Osteocyte (in vitro differentiated cells): ENCODE measurements around the gene SERPINI1. TPM values are rescaled to one million over a fixed set of nuclear protein-coding genes. Genes with fewer than 3 reads are reported as not detected.

ENCODE experiments used
- DNase-seq: peaks from one replicate; pipeline ENCODE4 v3.0.0; 2021; ENCODE audit warnings: mixed read lengths; ENCODE audit not compliant: unreplicated experiment; ENCODE audit errors: extremely low spot score
- H3K27ac Mint-ChIP-seq: one replicate; pipeline ENCODE4 v1.8.0; 2021; ENCODE audit warnings: mild to moderate bottlenecking, mixed read lengths; ENCODE audit not compliant: unreplicated experiment
- H3K27me3 Mint-ChIP-seq: one replicate; pipeline ENCODE4 v1.8.0; 2021; ENCODE audit warnings: mixed read lengths; ENCODE audit not compliant: unreplicated experiment
- H3K36me3 Mint-ChIP-seq: one replicate; pipeline ENCODE4 v1.8.0; 2021; ENCODE audit warnings: mixed read lengths; ENCODE audit not compliant: unreplicated experiment
- H3K4me1 Mint-ChIP-seq: one replicate; pipeline ENCODE4 v1.8.0; 2021; ENCODE audit warnings: mixed read lengths; ENCODE audit not compliant: unreplicated experiment
- H3K4me3 Mint-ChIP-seq: one replicate; pipeline ENCODE4 v1.8.0; 2021; ENCODE audit warnings: mild to moderate bottlenecking, moderate library complexity, mixed read lengths; ENCODE audit not compliant: unreplicated experiment
- H3K9me3 Mint-ChIP-seq: one replicate; pipeline ENCODE4 v1.8.0; 2021; ENCODE audit warnings: mixed read lengths; ENCODE audit not compliant: unreplicated experiment
- long read RNA-seq: library from polyadenylated mRNA; unstranded; transcript quantifications from one replicate; pipeline ENCODE4 v2.0.0, GENCODE V29; 2021
- total RNA-seq: library from RNA; stranded (reverse); gene quantifications from 2 replicates; pipeline ENCODE4 v1.2.1, GENCODE V29; 2021
- TF ChIP-seq, protein P1 (sequence below): fragments of 200-600 bp; sonication (generic); IDR thresholded peaks from 2 replicates; pipeline ENCODE4 v1.5.0; 2021; ENCODE audit warnings: antibody characterized with exemption, mild to moderate bottlenecking, moderate library complexity

The SERPINI1 gene, protein sequence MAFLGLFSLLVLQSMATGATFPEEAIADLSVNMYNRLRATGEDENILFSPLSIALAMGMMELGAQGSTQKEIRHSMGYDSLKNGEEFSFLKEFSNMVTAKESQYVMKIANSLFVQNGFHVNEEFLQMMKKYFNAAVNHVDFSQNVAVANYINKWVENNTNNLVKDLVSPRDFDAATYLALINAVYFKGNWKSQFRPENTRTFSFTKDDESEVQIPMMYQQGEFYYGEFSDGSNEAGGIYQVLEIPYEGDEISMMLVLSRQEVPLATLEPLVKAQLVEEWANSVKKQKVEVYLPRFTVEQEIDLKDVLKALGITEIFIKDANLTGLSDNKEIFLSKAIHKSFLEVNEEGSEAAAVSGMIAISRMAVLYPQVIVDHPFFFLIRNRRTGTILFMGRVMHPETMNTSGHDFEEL
- total RNA-seq = 0.35 and 1.3 TPM in 2 replicates
- long read RNA-seq, transcript SERPINI1-202 (9 exons, 1,890 nt) = major isoform, 8 of 8 reads
- long read RNA-seq, partial matches to known transcripts = 0 of 8 reads
- long read RNA-seq, other reads (novel, unspliced or antisense) = 0 of 8 reads

DNA sequence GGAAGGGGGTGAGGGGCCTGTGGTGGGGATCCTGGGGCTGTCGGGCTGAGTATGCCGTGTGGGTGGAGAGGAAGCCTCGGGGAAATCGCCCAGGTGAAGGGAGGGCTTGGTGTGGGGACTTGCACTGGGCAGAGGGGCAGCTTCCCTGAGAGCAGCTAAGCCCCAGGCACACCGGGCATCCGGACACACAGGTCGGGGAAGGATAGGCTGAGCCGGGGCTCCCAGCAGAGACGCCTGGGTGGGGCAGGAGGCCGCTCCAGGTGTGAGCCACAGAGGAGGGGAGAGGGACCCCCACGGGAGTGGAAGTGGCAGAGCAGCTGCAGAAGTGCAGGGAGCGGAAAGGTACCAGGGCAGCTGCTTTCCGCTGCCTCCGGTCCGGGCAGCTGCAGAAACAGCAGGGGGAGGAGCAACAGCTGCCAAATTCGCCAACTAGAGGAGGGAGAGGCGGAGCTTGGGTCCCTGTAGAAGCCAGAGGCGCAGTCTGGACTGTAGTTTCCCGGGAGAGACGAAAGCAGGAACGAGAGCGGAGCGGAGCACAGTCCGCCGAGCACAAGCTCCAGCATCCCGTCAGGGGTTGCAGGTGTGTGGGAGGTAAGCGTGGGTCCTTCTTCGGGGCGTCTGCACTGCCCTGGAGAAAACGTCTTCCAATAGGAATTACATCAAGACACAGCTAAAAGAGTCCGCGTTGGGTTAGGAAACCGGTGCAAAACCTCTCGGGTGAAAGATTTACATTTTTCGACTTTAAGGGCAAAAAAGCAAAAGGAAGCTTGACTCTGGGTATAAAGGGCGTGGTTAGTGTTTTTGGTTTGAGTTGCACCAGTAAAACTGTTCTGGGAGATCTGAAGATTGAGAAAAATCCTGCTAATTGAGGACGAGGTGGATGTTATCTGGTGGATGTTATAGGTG is at the start of gene SERPINI1:
TSS of gene SERPINI1 (plus strand) at position 489 of the 906 bp plus-strand sequence. CDS start 53,408 bp downstream, outside the sequence.
- no peak within 1 kb of the TSS for H3K4me3 Mint-ChIP-seq
- no peaks in the 10 kb centered on the region for H3K36me3 Mint-ChIP-seq
- H3K4me1 Mint-ChIP-seq = peaks cover 3% of the 10 kb centered on the region
- TF ChIP-seq, protein P1, sequence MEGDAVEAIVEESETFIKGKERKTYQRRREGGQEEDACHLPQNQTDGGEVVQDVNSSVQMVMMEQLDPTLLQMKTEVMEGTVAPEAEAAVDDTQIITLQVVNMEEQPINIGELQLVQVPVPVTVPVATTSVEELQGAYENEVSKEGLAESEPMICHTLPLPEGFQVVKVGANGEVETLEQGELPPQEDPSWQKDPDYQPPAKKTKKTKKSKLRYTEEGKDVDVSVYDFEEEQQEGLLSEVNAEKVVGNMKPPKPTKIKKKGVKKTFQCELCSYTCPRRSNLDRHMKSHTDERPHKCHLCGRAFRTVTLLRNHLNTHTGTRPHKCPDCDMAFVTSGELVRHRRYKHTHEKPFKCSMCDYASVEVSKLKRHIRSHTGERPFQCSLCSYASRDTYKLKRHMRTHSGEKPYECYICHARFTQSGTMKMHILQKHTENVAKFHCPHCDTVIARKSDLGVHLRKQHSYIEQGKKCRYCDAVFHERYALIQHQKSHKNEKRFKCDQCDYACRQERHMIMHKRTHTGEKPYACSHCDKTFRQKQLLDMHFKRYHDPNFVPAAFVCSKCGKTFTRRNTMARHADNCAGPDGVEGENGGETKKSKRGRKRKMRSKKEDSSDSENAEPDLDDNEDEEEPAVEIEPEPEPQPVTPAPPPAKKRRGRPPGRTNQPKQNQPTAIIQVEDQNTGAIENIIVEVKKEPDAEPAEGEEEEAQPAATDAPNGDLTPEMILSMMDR = no peak
- peaks cover 21% of the 10 kb centered on the region for H3K27me3 Mint-ChIP-seq
- no peak within 1 kb of the TSS for H3K27ac Mint-ChIP-seq
- peak; percentile 92 for DNase-seq
- H3K9me3 Mint-ChIP-seq = no peaks in the 10 kb centered on the region

DNA sequence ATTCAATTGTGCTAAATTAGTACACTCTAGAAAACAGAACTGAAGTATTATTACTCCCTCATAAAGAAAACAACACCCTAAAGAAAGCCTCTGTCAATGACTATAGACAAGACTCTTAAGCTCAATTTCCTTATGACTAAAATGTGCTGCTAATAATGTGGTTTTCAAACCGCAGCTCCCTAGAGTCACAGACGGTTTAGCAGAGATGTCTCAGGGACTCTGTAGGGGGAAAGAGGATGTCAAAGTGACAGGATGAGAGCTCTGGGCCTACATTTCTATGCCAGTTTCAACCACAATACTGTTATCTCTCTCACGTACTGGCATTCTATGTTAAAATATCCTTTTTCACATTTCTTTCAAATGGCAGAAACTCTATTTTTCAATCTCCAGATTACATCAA is 44.2 kb upstream of the SERPINI1 start:
- H3K4me1 Mint-ChIP-seq = no peaks in the 10 kb centered on the region
- no peaks in the 10 kb centered on the region for H3K27me3 Mint-ChIP-seq
- no peak overlapping the region for H3K4me3 Mint-ChIP-seq
- no peak for DNase-seq
- TF ChIP-seq, protein P1 = no peak
- no peak overlapping the region for H3K27ac Mint-ChIP-seq
- no peaks in the 10 kb centered on the region for H3K9me3 Mint-ChIP-seq
- peaks cover 28% of the 10 kb centered on the region for H3K36me3 Mint-ChIP-seq

DNA sequence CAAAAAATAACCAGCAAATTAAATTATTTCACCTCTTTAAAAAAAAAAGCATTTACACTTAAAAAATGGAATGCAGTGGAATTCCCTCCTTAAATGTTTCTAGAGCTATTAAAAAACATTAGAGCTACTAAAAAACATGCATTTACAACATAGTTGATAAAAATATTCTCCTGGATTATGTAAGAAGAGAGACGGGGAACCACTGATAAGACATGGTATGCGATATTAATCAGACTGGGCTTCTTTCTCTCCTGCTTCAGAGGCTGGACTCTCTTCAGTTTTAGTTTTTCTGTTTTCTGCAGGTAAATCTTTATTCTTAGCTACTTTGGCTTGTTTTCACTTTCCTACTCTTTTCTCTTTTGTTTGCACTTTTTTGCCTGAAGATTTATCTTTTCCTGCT is 41.4 kb upstream of the SERPINI1 start:
- Mint-ChIP-seq H3K36me3 (peaks cover 28% of the 10 kb centered on the region), H3K27me3 (no peaks in the 10 kb centered on the region), H3K9me3 (no peaks in the 10 kb centered on the region), H3K4me1 (no peaks in the 10 kb centered on the region), H3K27ac (no peak overlapping the region), H3K4me3 (no peak overlapping the region)
- no peak for DNase-seq
- TF ChIP-seq, protein P1 = no peak

DNA sequence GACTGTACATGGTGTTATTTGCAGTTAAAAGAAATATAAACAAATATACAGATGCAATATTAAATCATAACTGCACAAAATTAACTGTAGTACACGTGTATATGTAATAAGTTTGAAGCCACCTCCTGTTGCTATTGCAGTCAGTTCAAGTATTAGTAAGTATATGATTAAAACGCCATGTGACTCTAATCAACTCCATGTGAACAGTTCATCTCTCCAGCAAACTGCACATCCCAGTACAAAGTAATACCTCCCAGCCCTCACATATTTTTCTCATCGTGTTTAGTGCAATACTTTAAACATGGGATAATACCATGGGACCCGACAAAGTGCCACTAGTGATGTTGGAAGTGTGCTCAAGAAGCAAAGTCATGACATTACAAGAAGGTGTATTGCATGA is 35.5 kb upstream of the SERPINI1 start:
- Mint-ChIP-seq H3K27ac (no peak overlapping the region), H3K4me3 (no peak overlapping the region)
- TF ChIP-seq, protein P1 = no peak

More for the DNA sequence above, 35.5 kb upstream of the SERPINI1 start:
- Mint-ChIP-seq H3K27me3 (no peaks in the 10 kb centered on the region), H3K36me3 (peaks cover 31% of the 10 kb centered on the region), H3K9me3 (peaks cover 5% of the 10 kb centered on the region), H3K4me1 (no peaks in the 10 kb centered on the region)
- DNase-seq = no peak
